Measurements from ENCODE around the gene MBD5.

MBD5 gene

GRCh38 chr2:148014616-148015015 lies 6.3 kb upstream of the MBD5 start:
- no peak overlapping the region for H3K18ac ChIP-seq (ENCODE audit: low read depth in 1 of 2, low read length in 2 of 2)
- no peaks in the 10 kb centered on the region for H3K27me3 ChIP-seq (ENCODE audit: control insufficient read depth in 1 of 2, insufficient read depth in 1 of 2, low read length in 2 of 2)
- no peak overlapping the region for H3K23ac ChIP-seq (ENCODE audit: low read length in 2 of 2)

GRCh38 chr2:148020111-148021058 lies 506 bp upstream of the MBD5 start, which contains the start of gene ORC4:
Gene ORC4 (minus strand): TSS chr2:148020737. CDS start chr2:147975958, 44,779 bp downstream.
- peak within 1 kb of the TSS; percentile 90 for H3K4me2 ChIP-seq (ENCODE audit: low read length, poor library complexity, severe bottlenecking)
- H3K9me3 ChIP-seq (ENCODE audit: control insufficient read depth, low read length): no peaks in the 10 kb centered on the region
- H3K14ac ChIP-seq (ENCODE audit: low read length in 2 of 2): peak within 1 kb of the TSS; percentile 5 to 89
- peak within 1 kb of the TSS; percentile 95 for H4K91ac ChIP-seq (ENCODE audit: low read length)
- peak; percentile 100 for DNase-seq
- peak within 1 kb of the TSS; percentile 86 for H2AK5ac ChIP-seq (ENCODE audit: low read length, severe bottlenecking)
- H3K36me3 ChIP-seq (ENCODE audit: control insufficient read depth in 1 of 2, insufficient read depth in 2 of 2, low read depth in 1 of 2, low read length in 2 of 2): peaks cover 0 to 4% of the 10 kb centered on the region in 2 experiments
- H2BK15ac ChIP-seq (ENCODE audit: low read depth, poor library complexity, severe bottlenecking): peak within 1 kb of the TSS; percentile 69
- peak within 1 kb of the TSS; percentile 71 for H2BK120ac ChIP-seq (ENCODE audit: low read depth, low read length)
- H3K23ac ChIP-seq (ENCODE audit: low read length in 2 of 2): peak within 1 kb of the TSS in 1 of 2 experiments; percentile 46
- H3K18ac ChIP-seq (ENCODE audit: low read depth in 1 of 2, low read length in 2 of 2): peak within 1 kb of the TSS; percentile 94 to 96
- H3K27me3 ChIP-seq (ENCODE audit: control insufficient read depth in 1 of 2, insufficient read depth in 1 of 2, low read length in 2 of 2): no peaks in the 10 kb centered on the region
- peaks cover 4% of the 10 kb centered on the region for H3K4me1 ChIP-seq (ENCODE audit: control insufficient read depth, insufficient read depth, low read depth, low read length)
- H3K4me3 ChIP-seq (ENCODE audit: insufficient read depth in 1 of 2, low read depth in 1 of 2, low read length in 2 of 2): peak within 1 kb of the TSS; percentile 81 to 97
- H4K8ac ChIP-seq (ENCODE audit: low read length): peak within 1 kb of the TSS; percentile 93
- H2BK12ac ChIP-seq (ENCODE audit: low read length in 2 of 2): peak within 1 kb of the TSS; percentile 38 to 70
- peak within 1 kb of the TSS; percentile 85 for H2BK5ac ChIP-seq (ENCODE audit: low read depth, low read length, poor library complexity, severe bottlenecking)
- H2AFZ ChIP-seq (ENCODE audit: low read depth, low read length): peak within 1 kb of the TSS; percentile 83
- WGBS: 0% methylated on average over 36 of the region's 52 CpGs
- no peaks in the 10 kb centered on the region for H3K79me1 ChIP-seq (replicated peaks; ENCODE audit: low read length, poor library complexity, severe bottlenecking)
- H3K4ac ChIP-seq (ENCODE audit: low read depth in 1 of 2, low read length in 2 of 2): peak within 1 kb of the TSS; percentile 93 to 100
- peak within 1 kb of the TSS; percentile 97 for H3K9ac ChIP-seq (ENCODE audit: low read length)
- peak within 1 kb of the TSS; percentile 95 for H3K27ac ChIP-seq (ENCODE audit: low read length, poor library complexity, severe bottlenecking)

More at GRCh38 chr2:148014616-148015015, 6.3 kb upstream of the MBD5 start:
- Histone ChIP-seq H3K9ac (ENCODE audit: low read length) (no peak overlapping the region), H2AK5ac (ENCODE audit: low read length, severe bottlenecking) (no peak overlapping the region), H3K14ac (ENCODE audit: low read length in 2 of 2) (no peak overlapping the region), H3K4me2 (ENCODE audit: low read length, poor library complexity, severe bottlenecking) (no peak overlapping the region), H2BK12ac (ENCODE audit: low read length in 2 of 2) (no peak overlapping the region), H2BK5ac (ENCODE audit: low read depth, low read length, poor library complexity, severe bottlenecking) (no peak overlapping the region), H2BK120ac (ENCODE audit: low read depth, low read length) (no peak overlapping the region), H3K79me1 (replicated peaks; ENCODE audit: low read length, poor library complexity, severe bottlenecking) (no peaks in the 10 kb centered on the region), H2BK15ac (ENCODE audit: low read depth, poor library complexity, severe bottlenecking) (no peak overlapping the region), H2AFZ (ENCODE audit: low read depth, low read length) (no peak overlapping the region), H3K4me1 (ENCODE audit: control insufficient read depth, insufficient read depth, low read depth, low read length) (peaks cover 4% of the 10 kb centered on the region), H3K4ac (ENCODE audit: low read depth in 1 of 2, low read length in 2 of 2) (no peak overlapping the region), H3K4me3 (ENCODE audit: insufficient read depth in 1 of 2, low read depth in 1 of 2, low read length in 2 of 2) (no peak overlapping the region), H3K36me3 (ENCODE audit: control insufficient read depth in 1 of 2, insufficient read depth in 2 of 2, low read depth in 1 of 2, low read length in 2 of 2) (no peaks in the 10 kb centered on the region), H3K27ac (ENCODE audit: low read length, poor library complexity, severe bottlenecking) (no peak overlapping the region), H3K9me3 (ENCODE audit: control insufficient read depth, low read length) (no peaks in the 10 kb centered on the region), H4K8ac (ENCODE audit: low read length) (no peak overlapping the region), H4K91ac (ENCODE audit: low read length) (no peak overlapping the region)
- 100% methylated on average over 3 of the region's 5 CpGs for WGBS
- DNase-seq: no peak

DNA sequence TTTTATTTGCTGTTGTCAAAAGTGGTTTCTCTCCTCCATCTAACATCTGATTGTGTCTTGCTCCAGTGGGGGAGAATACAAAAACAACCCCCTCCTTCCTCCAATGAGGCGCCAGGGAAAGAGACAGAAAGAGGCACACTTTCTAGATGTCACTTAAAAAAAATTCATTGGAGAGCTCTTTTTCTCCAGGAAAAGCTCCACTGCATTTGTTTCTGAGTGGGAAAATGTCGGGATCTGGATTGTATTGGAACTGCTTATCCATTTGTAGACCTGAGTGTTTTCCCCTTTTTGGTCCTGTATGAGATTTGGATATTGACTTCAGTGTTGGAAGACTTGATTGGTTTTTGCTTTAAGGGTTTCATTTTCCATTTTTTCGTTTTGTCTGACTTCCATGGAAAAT lies 995 bp downstream of the MBD5 start:
- peaks cover 0 to 7% of the 10 kb centered on the region in 2 experiments for H3K36me3 ChIP-seq (ENCODE audit: control insufficient read depth in 1 of 2, insufficient read depth in 2 of 2, low read depth in 1 of 2, low read length in 2 of 2)
- H3K27ac ChIP-seq (ENCODE audit: low read length, poor library complexity, severe bottlenecking): peak overlapping the region; percentile 95
- peak overlapping the region; percentile 81 to 97 for H3K4me3 ChIP-seq (ENCODE audit: insufficient read depth in 1 of 2, low read depth in 1 of 2, low read length in 2 of 2)
- H2BK12ac ChIP-seq (ENCODE audit: low read length in 2 of 2): no peak overlapping the region
- no peak overlapping the region for H4K91ac ChIP-seq (ENCODE audit: low read length)
- no peak overlapping the region for H3K23ac ChIP-seq (ENCODE audit: low read length in 2 of 2)
- H2BK15ac ChIP-seq (ENCODE audit: low read depth, poor library complexity, severe bottlenecking): no peak overlapping the region
- no peaks in the 10 kb centered on the region for H3K9me3 ChIP-seq (ENCODE audit: control insufficient read depth, low read length)
- H3K14ac ChIP-seq (ENCODE audit: low read length in 2 of 2): peak overlapping the region in 1 of 2 experiments; percentile 5
- H3K4me1 ChIP-seq (ENCODE audit: control insufficient read depth, insufficient read depth, low read depth, low read length): peaks cover 5% of the 10 kb centered on the region
- peak; percentile 40 for DNase-seq
- no peaks in the 10 kb centered on the region for H3K27me3 ChIP-seq (ENCODE audit: control insufficient read depth in 1 of 2, insufficient read depth in 1 of 2, low read length in 2 of 2)
- 2% methylated on average over 3 of the region's 3 CpGs for WGBS
- no peak overlapping the region for H2AFZ ChIP-seq (ENCODE audit: low read depth, low read length)
- H2BK5ac ChIP-seq (ENCODE audit: low read depth, low read length, poor library complexity, severe bottlenecking): no peak overlapping the region
- H3K4me2 ChIP-seq (ENCODE audit: low read length, poor library complexity, severe bottlenecking): peak overlapping the region; percentile 90
- H3K79me1 ChIP-seq (replicated peaks; ENCODE audit: low read length, poor library complexity, severe bottlenecking): peaks cover 3% of the 10 kb centered on the region
- no peak overlapping the region for H2BK120ac ChIP-seq (ENCODE audit: low read depth, low read length)
- no peak overlapping the region for H3K4ac ChIP-seq (ENCODE audit: low read depth in 1 of 2, low read length in 2 of 2)
- H4K8ac ChIP-seq (ENCODE audit: low read length): no peak overlapping the region
- H3K9ac ChIP-seq (ENCODE audit: low read length): peak overlapping the region; percentile 97
- peak overlapping the region in 1 of 2 experiments; percentile 96 for H3K18ac ChIP-seq (ENCODE audit: low read depth in 1 of 2, low read length in 2 of 2)
- no peak overlapping the region for H2AK5ac ChIP-seq (ENCODE audit: low read length, severe bottlenecking)

GRCh38 chr2:148022351-148022750 lies 1.5 kb downstream of the MBD5 start:
- DNase-seq: no peak
- Histone ChIP-seq H3K4me2 (ENCODE audit: low read length, poor library complexity, severe bottlenecking) (no peak overlapping the region), H3K18ac (ENCODE audit: low read depth in 1 of 2, low read length in 2 of 2) (no peak overlapping the region), H3K27ac (ENCODE audit: low read length, poor library complexity, severe bottlenecking) (no peak overlapping the region), H3K14ac (ENCODE audit: low read length in 2 of 2) (no peak overlapping the region), H3K9me3 (ENCODE audit: control insufficient read depth, low read length) (no peaks in the 10 kb centered on the region), H3K79me1 (replicated peaks; ENCODE audit: low read length, poor library complexity, severe bottlenecking) (peaks cover 3% of the 10 kb centered on the region), H2BK12ac (ENCODE audit: low read length in 2 of 2) (no peak overlapping the region), H3K23ac (ENCODE audit: low read length in 2 of 2) (no peak overlapping the region), H2AFZ (ENCODE audit: low read depth, low read length) (no peak overlapping the region), H3K4me1 (ENCODE audit: control insufficient read depth, insufficient read depth, low read depth, low read length) (peaks cover 5% of the 10 kb centered on the region), H3K4me3 (ENCODE audit: insufficient read depth in 1 of 2, low read depth in 1 of 2, low read length in 2 of 2) (peak overlapping the region in 1 of 2 experiments; percentile 97), H3K27me3 (ENCODE audit: control insufficient read depth in 1 of 2, insufficient read depth in 1 of 2, low read length in 2 of 2) (no peaks in the 10 kb centered on the region), H2BK15ac (ENCODE audit: low read depth, poor library complexity, severe bottlenecking) (no peak overlapping the region), H2BK5ac (ENCODE audit: low read depth, low read length, poor library complexity, severe bottlenecking) (no peak overlapping the region), H2AK5ac (ENCODE audit: low read length, severe bottlenecking) (no peak overlapping the region), H2BK120ac (ENCODE audit: low read depth, low read length) (no peak overlapping the region), H3K4ac (ENCODE audit: low read depth in 1 of 2, low read length in 2 of 2) (no peak overlapping the region), H3K9ac (ENCODE audit: low read length) (peak overlapping the region; percentile 97), H4K91ac (ENCODE audit: low read length) (no peak overlapping the region), H4K8ac (ENCODE audit: low read length) (no peak overlapping the region), H3K36me3 (ENCODE audit: control insufficient read depth in 1 of 2, insufficient read depth in 2 of 2, low read depth in 1 of 2, low read length in 2 of 2) (peaks cover 0 to 7% of the 10 kb centered on the region in 2 experiments)
- WGBS: no CpG with 5 or more reads among the region's 1 CpG
